ENCODE measurements around the gene GRID1. TPM values are rescaled to one million over a fixed set of nuclear protein-coding genes. Genes with fewer than 3 reads are reported as not detected.
"Not testable (repeated sequence)": the region's sequence is repeated elsewhere in the genome, so short reads cannot be mapped to it uniquely, and the experiment has no call there.

GRID1 gene
- total and polyA plus RNA-seq, 8 donors = 0.31 to 8.5 (median 1.0) TPM; not detected in 1

GRCh38 chr10:86099542-86100334 is 266.9 kb downstream of the GRID1 start:
- Histone ChIP-seq H3K27me3 (no peaks in the 10 kb centered on the region), H3K4me3 (no peak overlapping the region), H3K9me3 (no peaks in the 10 kb centered on the region), H3K4me1 (no peaks in the 10 kb centered on the region), H3K36me3 (no peaks in the 10 kb centered on the region), H3K27ac (no peak overlapping the region)
- intact Hi-C loops (cut with DNase I; ENCODE audit: low total_unique reads) = no loop called here
- no peak for DNase-seq
- WGBS, 5 donors = 46 to 70% (median 52%) methylated on average over 3 of the region's 3 CpGs
- TF ChIP-seq POLR2AphosphoS5 (IDR thresholded peaks at IDR 0.05) (no peak), POLR2A (IDR thresholded peaks at IDR 0.05) (no peak), EP300 (IDR thresholded peaks at IDR 0.05) (no peak)
- TF ChIP-seq, protein P1, sequence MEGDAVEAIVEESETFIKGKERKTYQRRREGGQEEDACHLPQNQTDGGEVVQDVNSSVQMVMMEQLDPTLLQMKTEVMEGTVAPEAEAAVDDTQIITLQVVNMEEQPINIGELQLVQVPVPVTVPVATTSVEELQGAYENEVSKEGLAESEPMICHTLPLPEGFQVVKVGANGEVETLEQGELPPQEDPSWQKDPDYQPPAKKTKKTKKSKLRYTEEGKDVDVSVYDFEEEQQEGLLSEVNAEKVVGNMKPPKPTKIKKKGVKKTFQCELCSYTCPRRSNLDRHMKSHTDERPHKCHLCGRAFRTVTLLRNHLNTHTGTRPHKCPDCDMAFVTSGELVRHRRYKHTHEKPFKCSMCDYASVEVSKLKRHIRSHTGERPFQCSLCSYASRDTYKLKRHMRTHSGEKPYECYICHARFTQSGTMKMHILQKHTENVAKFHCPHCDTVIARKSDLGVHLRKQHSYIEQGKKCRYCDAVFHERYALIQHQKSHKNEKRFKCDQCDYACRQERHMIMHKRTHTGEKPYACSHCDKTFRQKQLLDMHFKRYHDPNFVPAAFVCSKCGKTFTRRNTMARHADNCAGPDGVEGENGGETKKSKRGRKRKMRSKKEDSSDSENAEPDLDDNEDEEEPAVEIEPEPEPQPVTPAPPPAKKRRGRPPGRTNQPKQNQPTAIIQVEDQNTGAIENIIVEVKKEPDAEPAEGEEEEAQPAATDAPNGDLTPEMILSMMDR (IDR thresholded peaks at IDR 0.05) = no peak

DNA sequence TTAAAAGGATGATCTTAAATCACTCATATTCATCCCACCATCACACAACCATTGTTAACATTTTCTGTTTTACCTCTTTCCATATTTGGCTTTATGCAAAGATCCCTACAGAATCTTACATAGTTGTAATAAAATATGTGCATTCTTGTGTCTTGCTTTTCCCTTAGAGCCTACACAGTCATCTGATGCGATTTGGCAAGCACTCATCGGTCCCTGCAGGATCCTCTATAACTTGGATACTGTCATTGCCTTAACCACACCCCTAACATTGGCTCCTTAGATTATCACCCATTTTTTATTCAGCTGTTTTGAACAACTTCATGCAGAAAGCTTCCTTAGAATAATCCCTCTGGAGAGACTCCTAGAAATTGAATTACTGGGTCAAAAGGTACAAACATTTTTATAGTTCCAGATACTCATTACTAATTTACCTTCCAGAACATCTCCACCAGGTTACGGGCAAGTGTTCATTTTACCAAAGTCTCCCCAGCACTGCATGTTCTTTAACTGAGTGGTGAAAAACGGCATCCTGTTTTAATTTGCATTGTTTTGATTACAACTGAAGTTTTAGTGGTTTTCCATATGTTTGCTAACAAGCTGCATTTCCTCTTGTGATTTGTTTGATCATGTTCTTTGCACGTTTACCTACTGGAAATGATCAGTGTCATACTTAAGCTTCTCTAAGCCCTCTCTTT is 268.3 kb downstream of the GRID1 start:
- no peak overlapping the region for H3K27ac ChIP-seq
- 56 to 64% (median 61%) methylated on average over 5 of the region's 5 CpGs for WGBS, 5 donors
- H3K27me3 ChIP-seq = no peaks in the 10 kb centered on the region
- no peaks in the 10 kb centered on the region for H3K36me3 ChIP-seq
- TF ChIP-seq POLR2AphosphoS5 (IDR thresholded peaks at IDR 0.05) (no peak), EP300 (IDR thresholded peaks at IDR 0.05) (no peak), POLR2A (IDR thresholded peaks at IDR 0.05) (no peak)
- TF ChIP-seq, protein P1 (IDR thresholded peaks at IDR 0.05) = no peak
- no peak overlapping the region for H3K4me3 ChIP-seq
- peak in 1 of 2 donors; percentile 23 for DNase-seq
- intact Hi-C loops (cut with DNase I; ENCODE audit: low total_unique reads) = no loop called here
- H3K9me3 ChIP-seq = peaks cover 0 to 4% (median 0%) of the 10 kb centered on the region in 4 donors
- H3K4me1 ChIP-seq = no peaks in the 10 kb centered on the region

DNA sequence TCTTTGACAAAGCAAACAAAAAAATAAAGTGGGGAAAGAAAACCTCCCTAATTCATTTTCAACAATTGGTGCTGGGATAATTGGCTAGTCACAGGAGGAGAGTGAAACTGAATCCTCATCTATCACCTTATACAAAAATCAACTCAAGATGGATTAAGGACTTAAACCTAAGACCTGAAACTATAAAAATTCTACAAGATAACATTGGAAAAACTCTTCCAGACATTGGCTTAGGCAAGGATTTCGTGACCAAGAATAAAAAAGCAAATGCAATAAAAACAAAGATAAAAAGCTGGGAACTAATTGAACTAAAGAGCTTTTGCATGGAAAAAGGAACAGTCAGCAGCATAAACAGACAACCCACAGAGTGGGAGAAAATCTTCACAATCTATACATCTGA is 271.5 kb downstream of the GRID1 start:
- intact Hi-C loops (cut with DNase I; ENCODE audit: low total_unique reads); H3K9me3 ChIP-seq; H3K4me1 ChIP-seq; H3K36me3 ChIP-seq; DNase-seq; H3K27me3 ChIP-seq; H3K27ac ChIP-seq; H3K4me3 ChIP-seq: not testable (repeated sequence)
- WGBS, 5 donors = 42 to 66% (median 58%) methylated on average over 1 of the region's 1 CpG

GRCh38 chr10:86092311-86092710 is 274.3 kb downstream of the GRID1 start:
- 64 to 92% (median 88%) methylated on average over 1 of the region's 1 CpG for WGBS, 5 donors
- not testable (repeated sequence) for H3K4me3 ChIP-seq

DNA sequence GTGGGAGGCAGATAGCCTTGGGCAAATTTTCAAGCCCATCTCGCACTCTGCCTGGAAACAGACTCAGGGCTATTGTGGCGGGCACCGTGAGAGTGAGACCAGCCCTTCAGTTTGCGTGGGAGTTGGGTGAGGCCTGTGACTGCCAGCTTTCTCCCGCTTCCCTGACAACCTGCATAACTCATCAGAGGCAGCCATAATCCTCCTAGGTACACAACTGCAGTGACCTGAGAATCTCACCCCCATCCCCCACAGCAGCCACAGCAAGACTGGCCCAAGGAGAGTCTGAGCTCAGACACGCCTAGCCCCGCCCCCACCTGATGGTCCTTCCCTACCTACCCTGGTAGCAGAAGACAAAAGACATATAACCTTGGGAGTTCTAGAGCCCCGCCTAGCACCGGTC is 275.4 kb downstream of the GRID1 start:
- DNase-seq = no peak

More at GRCh38 chr10:86092311-86092710, 274.3 kb downstream of the GRID1 start:
- H3K27ac ChIP-seq; H3K4me1 ChIP-seq; DNase-seq; H3K27me3 ChIP-seq; intact Hi-C loops (cut with DNase I; ENCODE audit: low total_unique reads); H3K36me3 ChIP-seq; H3K9me3 ChIP-seq: not testable (repeated sequence)

More for the DNA sequence above, 275.4 kb downstream of the GRID1 start:
- Histone ChIP-seq H3K27me3 (no peaks in the 10 kb centered on the region), H3K27ac (no peak overlapping the region), H3K9me3 (peaks cover 0 to 4% (median 0%) of the 10 kb centered on the region in 4 donors), H3K36me3 (no peaks in the 10 kb centered on the region), H3K4me1 (no peaks in the 10 kb centered on the region), H3K4me3 (no peak overlapping the region)
- TF ChIP-seq POLR2AphosphoS5 (IDR thresholded peaks at IDR 0.05) = no peak
- TF ChIP-seq, protein P1 (IDR thresholded peaks at IDR 0.05) = no peak
- TF ChIP-seq EP300 (IDR thresholded peaks at IDR 0.05) = no peak
- TF ChIP-seq POLR2A (IDR thresholded peaks at IDR 0.05) = no peak
- 72 to 100% (median 79%) methylated on average over 3 to 9 of the region's 9 CpGs for WGBS, 5 donors
- intact Hi-C loops (cut with DNase I; ENCODE audit: low total_unique reads) = no loop called here
